ENCODE data around the gene MXD1. TPM values are rescaled to one million over a fixed set of nuclear protein-coding genes. Genes with fewer than 3 reads are reported as not detected.

MXD1 gene
- total and polyA plus RNA-seq, 2 donors (not counting 3 experiments of a cell fraction or from before 2014, with no cell fraction given), result 6.7 to 10.6 TPM

DNA sequence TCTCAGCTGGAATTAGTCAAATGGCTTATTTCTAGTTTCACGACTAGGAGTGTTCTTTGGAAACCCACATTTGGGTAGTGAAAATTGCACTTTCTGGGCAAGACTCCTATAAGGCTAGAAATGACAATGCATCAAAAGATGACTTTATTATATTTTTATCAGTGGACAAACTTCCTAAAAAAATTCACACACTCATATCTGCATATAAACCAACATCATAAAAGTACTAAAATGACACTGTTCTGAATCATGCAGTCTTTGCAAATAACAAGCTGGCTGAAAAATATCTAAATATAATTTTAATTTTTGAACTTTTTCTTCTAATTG, 17.6 kb downstream of the MXD1 start:
- dilution Hi-C loops (cut with MboI; ENCODE audit: extremely low pct_ligation_motif_present, low sequenced_read_pairs), result no loop called here
- TF ChIP-seq FOS (IDR thresholded peaks at IDR 0.05; ENCODE audit: borderline replicate concordance, insufficient read depth, low read length) (no peak), MYC (IDR thresholded peaks at IDR 0.05; ENCODE audit: low read depth, low read length) (no peak), JUN (IDR thresholded peaks at IDR 0.05; ENCODE audit: borderline replicate concordance, insufficient read depth, insufficient read length, low read depth) (no peak), POLR2AphosphoS5 (IDR thresholded peaks at IDR 0.05; ENCODE audit: insufficient read depth, low read depth, low read length) (no peak), EZH2 (IDR thresholded peaks at IDR 0.05; ENCODE audit: borderline replicate concordance, low read depth, low read length, severe bottlenecking) (no peak), POLR2A (IDR thresholded peaks at IDR 0.05; ENCODE audit: low read depth, low read length) (no peak), GATA2 (IDR thresholded peaks at IDR 0.05; ENCODE audit: insufficient read depth, insufficient read length, low read depth, low read length) (no peak)
- TF ChIP-seq, protein P1, sequence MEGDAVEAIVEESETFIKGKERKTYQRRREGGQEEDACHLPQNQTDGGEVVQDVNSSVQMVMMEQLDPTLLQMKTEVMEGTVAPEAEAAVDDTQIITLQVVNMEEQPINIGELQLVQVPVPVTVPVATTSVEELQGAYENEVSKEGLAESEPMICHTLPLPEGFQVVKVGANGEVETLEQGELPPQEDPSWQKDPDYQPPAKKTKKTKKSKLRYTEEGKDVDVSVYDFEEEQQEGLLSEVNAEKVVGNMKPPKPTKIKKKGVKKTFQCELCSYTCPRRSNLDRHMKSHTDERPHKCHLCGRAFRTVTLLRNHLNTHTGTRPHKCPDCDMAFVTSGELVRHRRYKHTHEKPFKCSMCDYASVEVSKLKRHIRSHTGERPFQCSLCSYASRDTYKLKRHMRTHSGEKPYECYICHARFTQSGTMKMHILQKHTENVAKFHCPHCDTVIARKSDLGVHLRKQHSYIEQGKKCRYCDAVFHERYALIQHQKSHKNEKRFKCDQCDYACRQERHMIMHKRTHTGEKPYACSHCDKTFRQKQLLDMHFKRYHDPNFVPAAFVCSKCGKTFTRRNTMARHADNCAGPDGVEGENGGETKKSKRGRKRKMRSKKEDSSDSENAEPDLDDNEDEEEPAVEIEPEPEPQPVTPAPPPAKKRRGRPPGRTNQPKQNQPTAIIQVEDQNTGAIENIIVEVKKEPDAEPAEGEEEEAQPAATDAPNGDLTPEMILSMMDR (IDR thresholded peaks at IDR 0.05; ENCODE audit: extremely low read depth in 1 of 2, insufficient read depth in 1 of 2, low read depth in 1 of 2, low read length in 2 of 2), result no peak
- TF ChIP-seq, protein P2, sequence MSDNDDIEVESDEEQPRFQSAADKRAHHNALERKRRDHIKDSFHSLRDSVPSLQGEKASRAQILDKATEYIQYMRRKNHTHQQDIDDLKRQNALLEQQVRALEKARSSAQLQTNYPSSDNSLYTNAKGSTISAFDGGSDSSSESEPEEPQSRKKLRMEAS (IDR thresholded peaks at IDR 0.05; ENCODE audit: insufficient read depth, insufficient read length), result no peak
- peaks cover 37% of the 10 kb centered on the region for H3K4me1 ChIP-seq (ENCODE audit: control insufficient read depth, extremely low read depth, insufficient read depth, low read length)
- H3K9me1 ChIP-seq (replicated peaks; ENCODE audit: control insufficient read depth, extremely low read depth, insufficient read depth, low read length), result no peaks in the 10 kb centered on the region
- no peak overlapping the region for H3K4me3 ChIP-seq (replicated peaks in 1 of 3; ENCODE audit: insufficient read depth in 1 of 3, low read depth in 1 of 3, low read length in 3 of 3)
- H3K27me3 ChIP-seq (ENCODE audit: control insufficient read depth in 2 of 2, insufficient read depth in 2 of 2, low read length in 2 of 2), result no peaks in the 10 kb centered on the region
- peaks cover 4 to 8% of the 10 kb centered on the region in 2 experiments for H3K36me3 ChIP-seq (ENCODE audit: control insufficient read depth in 2 of 2, extremely low read depth in 1 of 2, insufficient read depth in 2 of 2, low read length in 2 of 2)
- BruUV-seq (replicated peaks), result no TSS peak
- ChIA-PET CTCF (interaction anchor here (1.0 to 2.1 kb wide), 5 partner anchors 7 to 139 kb away, joined by 3 to 10 read pairs (median 5); partner anchors contain the start of gene MXD1), POLR2A (interaction anchor here (1.1 kb wide), 1 partner anchor 136 kb away, joined by 3 read pairs; no protein-coding TSS in a partner anchor)
- H3K27ac ChIP-seq (ENCODE audit: insufficient read depth, low read depth, low read length), result no peak overlapping the region
- DNase-seq (ENCODE audit: low read depth, low spot score), result no peak
- FAIRE-seq, result peak; percentile 31
- H3K4me2 ChIP-seq (ENCODE audit: insufficient read depth, low read length), result no peak overlapping the region
- intact Hi-C loops (cut with micrococcal nuclease), result no loop called here
- no peaks in the 10 kb centered on the region for H4K20me1 ChIP-seq (replicated peaks; ENCODE audit: control insufficient read depth, extremely low read depth, insufficient read depth, low read length)
- no peaks in the 10 kb centered on the region for H3K9me3 ChIP-seq (replicated peaks; ENCODE audit: control insufficient read depth, insufficient read depth, low read length)
- no peak overlapping the region for H3K9ac ChIP-seq (replicated peaks; ENCODE audit: extremely low read depth, insufficient read depth, low read length)
- H3K79me2 ChIP-seq (ENCODE audit: control insufficient read depth, insufficient read depth, low read length), result peaks cover 4% of the 10 kb centered on the region
- H2AFZ ChIP-seq (ENCODE audit: low read depth, low read length), result no peak overlapping the region

All from endothelial cell of umbilical vein (primary cell).